ENCODE data around the gene VPS52. TPM values are rescaled to one million over a fixed set of nuclear protein-coding genes. Genes with fewer than 3 reads are reported as not detected.

Gene VPS52
- total and polyA plus RNA-seq, 2 donors (not counting 1 experiment from before 2014, with no cell fraction given), result 100 to 144 TPM

DNA sequence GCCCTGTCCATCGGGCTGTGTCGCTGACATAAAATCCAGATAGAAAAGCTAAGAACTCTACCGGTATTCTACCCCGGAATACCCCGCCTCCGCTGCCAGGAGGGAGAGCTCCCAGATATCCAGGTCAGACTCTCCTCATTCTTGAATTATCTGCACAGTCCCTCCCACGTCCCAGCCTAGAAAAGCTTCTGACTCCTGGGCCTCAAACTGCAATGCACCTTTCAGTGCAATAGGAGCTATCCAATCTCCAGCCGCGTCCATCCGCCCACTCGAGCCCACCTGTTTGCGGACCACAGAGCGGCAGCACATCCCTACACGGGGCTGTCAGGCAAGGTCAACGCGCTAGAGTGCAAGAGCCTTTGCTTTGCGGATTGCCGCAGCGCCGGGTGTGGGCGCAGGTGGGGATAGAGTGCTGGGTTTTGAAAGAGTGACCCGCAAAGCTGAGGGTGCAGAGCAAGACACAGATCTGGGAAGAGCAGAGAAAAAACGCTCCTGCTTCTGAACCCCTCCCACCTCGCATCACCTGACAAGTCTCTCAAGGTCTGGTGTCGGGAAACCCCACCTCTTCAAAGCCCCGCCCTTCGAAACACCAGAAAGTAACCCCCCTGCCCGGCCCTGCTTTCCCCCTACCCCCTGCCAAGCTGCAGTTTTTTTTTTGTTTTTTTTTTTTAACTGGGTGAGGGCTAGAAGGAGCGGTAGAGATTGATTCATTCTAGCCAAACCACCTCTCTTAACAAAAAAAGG lies 40.9 kb upstream of the VPS52 start:
- H3K27ac Mint-ChIP-seq, result peak overlapping the region; percentile 98
- H3K27me3 Mint-ChIP-seq, result no peaks in the 10 kb centered on the region
- Histone ChIP-seq H3K9me3 (ENCODE audit: control extremely low read depth in 1 of 3, control insufficient read depth in 2 of 3, insufficient read depth in 1 of 3, low read length in 2 of 3) (no peaks in the 10 kb centered on the region), H3K36me3 (replicated peaks in 1 of 2; ENCODE audit: control extremely low read depth in 1 of 2, control insufficient read depth in 1 of 2, extremely low read depth in 1 of 2, insufficient read depth in 2 of 2, low read length in 1 of 2) (peaks cover 0 to 50% of the 10 kb centered on the region in 2 experiments), H3K9ac (ENCODE audit: low read length) (peak overlapping the region; percentile 100), H4K20me1 (ENCODE audit: control insufficient read depth, insufficient read depth, low read length, poor library complexity, severe bottlenecking) (peaks cover 52% of the 10 kb centered on the region), H3K4me1 (ENCODE audit: control insufficient read depth in 2 of 2, insufficient read depth in 2 of 2, low read length in 2 of 2) (peaks cover 44 to 59% of the 10 kb centered on the region in 2 donors), H2AFZ (ENCODE audit: insufficient read depth, low read depth, low read length, poor library complexity, severe bottlenecking) (no peak overlapping the region), H3K4me3 (ENCODE audit: control extremely low read depth in 1 of 5, extremely low read depth in 1 of 5, insufficient read depth in 1 of 5, low read depth in 2 of 5, low read length in 4 of 5) (peak overlapping the region; percentile 74 to 100 (median 97)), H3K27ac (ENCODE audit: low read length in 2 of 2) (peak overlapping the region; percentile 97 to 100), H3K79me2 (ENCODE audit: control insufficient read depth, insufficient read depth, low read length) (peaks cover 94% of the 10 kb centered on the region), H3K4me2 (replicated peaks; ENCODE audit: low read depth, low read length, poor library complexity, severe bottlenecking) (peak overlapping the region; percentile 99), H3K27me3 (replicated peaks in 1 of 4; ENCODE audit: control extremely low read depth in 1 of 4, control insufficient read depth in 3 of 4, insufficient read depth in 4 of 4, low read length in 3 of 4) (no peaks in the 10 kb centered on the region)
- TF ChIP-seq EZH2 (IDR thresholded peaks at IDR 0.05; ENCODE audit: borderline replicate concordance, insufficient read depth, low read depth, low read length, poor library complexity, severe bottlenecking), result no peak
- TF ChIP-seq, protein P1, sequence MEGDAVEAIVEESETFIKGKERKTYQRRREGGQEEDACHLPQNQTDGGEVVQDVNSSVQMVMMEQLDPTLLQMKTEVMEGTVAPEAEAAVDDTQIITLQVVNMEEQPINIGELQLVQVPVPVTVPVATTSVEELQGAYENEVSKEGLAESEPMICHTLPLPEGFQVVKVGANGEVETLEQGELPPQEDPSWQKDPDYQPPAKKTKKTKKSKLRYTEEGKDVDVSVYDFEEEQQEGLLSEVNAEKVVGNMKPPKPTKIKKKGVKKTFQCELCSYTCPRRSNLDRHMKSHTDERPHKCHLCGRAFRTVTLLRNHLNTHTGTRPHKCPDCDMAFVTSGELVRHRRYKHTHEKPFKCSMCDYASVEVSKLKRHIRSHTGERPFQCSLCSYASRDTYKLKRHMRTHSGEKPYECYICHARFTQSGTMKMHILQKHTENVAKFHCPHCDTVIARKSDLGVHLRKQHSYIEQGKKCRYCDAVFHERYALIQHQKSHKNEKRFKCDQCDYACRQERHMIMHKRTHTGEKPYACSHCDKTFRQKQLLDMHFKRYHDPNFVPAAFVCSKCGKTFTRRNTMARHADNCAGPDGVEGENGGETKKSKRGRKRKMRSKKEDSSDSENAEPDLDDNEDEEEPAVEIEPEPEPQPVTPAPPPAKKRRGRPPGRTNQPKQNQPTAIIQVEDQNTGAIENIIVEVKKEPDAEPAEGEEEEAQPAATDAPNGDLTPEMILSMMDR (IDR thresholded peaks at IDR 0.05), result no peak
- DNase-seq, result peak; percentile 91
- POLR2A ChIA-PET, result interaction anchor here (0.6 to 4.2 kb wide), 11 partner anchors 12 to 899 kb away, joined by 3 to 40 read pairs (median 5); partner anchors contain the start of genes B3GALT4, CUTA, PFDN6 and RGL2
- peaks cover 65% of the 10 kb centered on the region for H3K4me1 Mint-ChIP-seq
- CTCF ChIA-PET, result interaction anchor here (0.8 to 5.7 kb wide), 9 partner anchors 8 to 474 kb away, joined by 3 to 54 read pairs (median 7); partner anchors contain the start of genes B3GALT4, RGL2 and TAP2
- intact Hi-C loops (cut with micrococcal nuclease), result loop anchor here (1.0 to 5.0 kb wide), 2 partner anchors 23 to 115 kb away; partner anchors contain the start of genes PFDN6 and WDR46
- WGBS (ENCODE audit: insufficient coverage), result 23% methylated on average over 23 of the region's 29 CpGs
- H3K4me3 Mint-ChIP-seq, result peak overlapping the region; percentile 100
- ATAC-seq (ENCODE audit: low read depth), result peak; percentile 19
- H3K9me3 Mint-ChIP-seq (ENCODE audit: insufficient read depth), result no peaks in the 10 kb centered on the region

DNA sequence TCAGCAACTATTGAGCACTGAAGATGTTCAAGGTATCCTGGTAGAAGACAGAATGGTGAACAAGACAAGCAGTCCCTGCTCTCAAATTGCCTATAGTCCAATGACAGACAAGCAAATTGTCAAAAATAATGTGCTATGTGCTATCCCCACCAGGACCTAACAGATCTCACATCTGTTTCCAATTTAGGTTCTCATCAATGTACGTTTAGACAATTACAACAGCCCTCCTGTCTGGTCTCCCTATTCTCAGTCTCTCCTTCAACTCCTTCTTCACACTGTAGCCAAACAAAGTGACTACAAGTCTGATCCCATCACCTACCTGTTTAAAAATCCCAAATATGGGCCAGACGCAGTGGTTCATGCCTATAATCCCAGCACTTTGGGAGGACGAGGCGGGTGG lies 34.7 kb upstream of the VPS52 start:
- Mint-ChIP-seq H3K27ac (peak overlapping the region; percentile 22), H3K9me3 (ENCODE audit: insufficient read depth) (no peaks in the 10 kb centered on the region), H3K27me3 (no peaks in the 10 kb centered on the region), H3K4me1 (peaks cover 46% of the 10 kb centered on the region), H3K4me3 (no peak overlapping the region)
- intact Hi-C loops (cut with micrococcal nuclease), result no loop called here
- ChIA-PET POLR2A (no interaction called here), CTCF (no interaction called here)
- H3K4me2 ChIP-seq (replicated peaks; ENCODE audit: low read depth, low read length, poor library complexity, severe bottlenecking), result no peak overlapping the region
- no peak for TF ChIP-seq EZH2 (IDR thresholded peaks at IDR 0.05; ENCODE audit: borderline replicate concordance, insufficient read depth, low read depth, low read length, poor library complexity, severe bottlenecking)
- TF ChIP-seq, protein P1 (IDR thresholded peaks at IDR 0.05), result no peak
- 95% methylated on average over 4 of the region's 4 CpGs for WGBS (ENCODE audit: insufficient coverage)
- peaks cover 2 to 73% of the 10 kb centered on the region in 2 experiments for H3K36me3 ChIP-seq (replicated peaks in 1 of 2; ENCODE audit: control extremely low read depth in 1 of 2, control insufficient read depth in 1 of 2, extremely low read depth in 1 of 2, insufficient read depth in 2 of 2, low read length in 1 of 2)
- H3K9ac ChIP-seq (ENCODE audit: low read length), result no peak overlapping the region
- H4K20me1 ChIP-seq (ENCODE audit: control insufficient read depth, insufficient read depth, low read length, poor library complexity, severe bottlenecking), result peaks cover 72% of the 10 kb centered on the region
- no peak overlapping the region for H3K4me3 ChIP-seq (ENCODE audit: control extremely low read depth in 1 of 5, extremely low read depth in 1 of 5, insufficient read depth in 1 of 5, low read depth in 2 of 5, low read length in 4 of 5)
- no peaks in the 10 kb centered on the region for H3K9me3 ChIP-seq (ENCODE audit: control extremely low read depth in 1 of 3, control insufficient read depth in 2 of 3, insufficient read depth in 1 of 3, low read length in 2 of 3)
- H2AFZ ChIP-seq (ENCODE audit: insufficient read depth, low read depth, low read length, poor library complexity, severe bottlenecking), result no peak overlapping the region
- H3K27ac ChIP-seq (ENCODE audit: low read length in 2 of 2), result peak overlapping the region in 1 of 2 donors; percentile 59
- DNase-seq, result no peak
- peaks cover 78% of the 10 kb centered on the region for H3K79me2 ChIP-seq (ENCODE audit: control insufficient read depth, insufficient read depth, low read length)
- H3K4me1 ChIP-seq (ENCODE audit: control insufficient read depth in 2 of 2, insufficient read depth in 2 of 2, low read length in 2 of 2), result peaks cover 20 to 32% of the 10 kb centered on the region in 2 donors
- H3K27me3 ChIP-seq (replicated peaks in 1 of 4; ENCODE audit: control extremely low read depth in 1 of 4, control insufficient read depth in 3 of 4, insufficient read depth in 4 of 4, low read length in 3 of 4), result no peaks in the 10 kb centered on the region
- no peak for ATAC-seq (ENCODE audit: low read depth)

All from B cell (primary cell).